Ovary (tissue), 9 donors: ENCODE data around the gene NEIL1. TPM values are rescaled to one million over a fixed set of nuclear protein-coding genes. Genes with fewer than 3 reads are reported as not detected.
A peak's percentile ranks its signal among the peaks of the same experiment; 100 is the strongest.

ENCODE experiments used
- DNase-seq, 5 donors: peaks; one replicate each; pipeline ENCODE4 v3.0.0-alpha.2; 2019 to 2020
- H3K27ac ChIP-seq, 2 donors: fragments of 200-600 bp; one replicate each; pipeline versions ENCODE4 v1.5.1 to v1.8.0; 2019 to 2022
- H3K27me3 ChIP-seq: fragments of 200-600 bp; one replicate; pipeline ENCODE4 v1.8.0; 2022
- H3K36me3 ChIP-seq: fragments of 200-600 bp; sonication (generic); one replicate; pipeline ENCODE4 v1.5.1; 2019
- H3K4me1 ChIP-seq: one replicate; pipeline ENCODE4 v1.8.1; 2013; ENCODE audit warnings: mild to moderate bottlenecking, moderate library complexity; ENCODE audit not compliant: insufficient read depth
- H3K4me3 ChIP-seq: fragments of 200-600 bp; sonication (generic); one replicate; pipeline ENCODE4 v1.5.1; 2017
- H3K9me3 ChIP-seq, 2 donors: fragments of 200-600 bp in 1 of 2; sonication (generic) in 1 of 2; one replicate each; pipeline versions ENCODE4 v1.5.1 to v1.8.1; 2013 to 2019; ENCODE audit warnings: mild to moderate bottlenecking in 1 of 2, moderate library complexity in 1 of 2
- CTCF ChIP-seq, 3 donors: fragments of 450-650 bp in 2 of 3; fragments of 200-600 bp in 1 of 3; IDR thresholded peaks; one replicate each; pipeline versions ENCODE4 v1.5.1 to v1.8.0; 2016 to 2022; ENCODE audit warnings: antibody characterized with exemption in 3 of 3, mild to moderate bottlenecking in 1 of 3
- EP300 ChIP-seq: sonication (generic); formaldehyde crosslinking; IDR thresholded peaks from one replicate; pipeline ENCODE4 v1.6.1; 2017; ENCODE audit warnings: antibody characterized with exemption
- POLR2A ChIP-seq: fragments of 450-650 bp; IDR thresholded peaks from one replicate; pipeline ENCODE4 v1.6.1; 2017; ENCODE audit warnings: antibody characterized with exemption, mild to moderate bottlenecking, moderate library complexity
- WGBS, 3 donors: extraction: QIAGEN DNeasy Blood & Tissue Kit in 1 of 3; methylation state at CpG; one replicate each; pipeline versions ENCODE4 v1.1.5 to v1.1.7; 2013 to 2017; 5-methylcytosine and 5-hydroxymethylcytosine counted together
- intact Hi-C, 4 donors: fragments of 100-400 bp; cut with DNase I; formaldehyde crosslinking; loops; one replicate each; pipeline versions ENCODE4 v1.11.0 to v1.15.1; 2022 to 2023
- polyA plus RNA-seq, 2 donors: library from polyadenylated mRNA; stranded (reverse); fragments of 200-250 nt in 1 of 2; fragments of 350-450 nt in 1 of 2; fragmentation: Illumina TruSeq in 1 of 2; extraction: RNeasy Lipid Tissue Mini Kit (QIAGEN cat#74804) in 1 of 2; gene quantifications; one replicate each; pipeline ENCODE4 v1.2.3, GENCODE V29; 2013 to 2014
- total RNA-seq, 7 donors: library from RNA; depleted of rRNA in 2 of 7; stranded (reverse); fragments of >200 nt in 2 of 7; fragmentation: NEBNext Ultra II Directional in 3 of 7; extraction: Animal tissue kit (Norgen Biotek cat#: 25700) in 3 of 7; gene quantifications; one replicate each; pipeline versions ENCODE4 v1.1.0 to v1.2.4, GENCODE V29; 2016 to 2023
- donor health status: DM: no; HTN: no; CAD: no; lungs with moderate emphysema.
- donor health status: DM: no; HTN: no; CAD: no.
- donor health status: Bipolar disorder and iron deficiency.
- donor health status: DM: yes; HTN: yes; CAD: no.
- donor health status: DM: no; HTN: no; CAD: no.
- donor health status: DM: yes; HTN: yes; CAD: no.

Gene NEIL1
- total and polyA plus RNA-seq, 9 donors, result 8.1 to 80.2 (median 31.5) TPM

GRCh38 chr15:75366163-75366562, 19.3 kb downstream of the NEIL1 start:
- H3K27me3 ChIP-seq, result no peaks in the 10 kb centered on the region
- peaks cover 12% of the 10 kb centered on the region for H3K4me1 ChIP-seq
- no peak overlapping the region for H3K4me3 ChIP-seq
- intact Hi-C loops, result loop anchor here in 3 of 4 donors (5.0 to 10.0 kb wide), 3 partner anchors 86 to 329 kb away; partner anchors contain the start of genes SIN3A (in 1 of the 3) and SNUPN (in 1 of the 3)
- DNase-seq, result no peak
- no peaks in the 10 kb centered on the region for H3K36me3 ChIP-seq
- 91 to 96% (median 96%) methylated on average over 3 of the region's 3 CpGs for WGBS, 3 donors
- H3K27ac ChIP-seq, result no peak overlapping the region
- TF ChIP-seq EP300 (no peak), CTCF (IDR thresholded peaks at IDR 0.05) (no peak), POLR2A (no peak)
- H3K9me3 ChIP-seq, result no peaks in the 10 kb centered on the region

GRCh38 chr15:75367006-75367405, 20.2 kb downstream of the NEIL1 start:
- Histone ChIP-seq H3K4me1 (peaks cover 12% of the 10 kb centered on the region), H3K36me3 (no peaks in the 10 kb centered on the region), H3K4me3 (no peak overlapping the region), H3K27me3 (no peaks in the 10 kb centered on the region), H3K9me3 (no peaks in the 10 kb centered on the region), H3K27ac (peak overlapping the region in 1 of 2 donors; percentile 93)
- intact Hi-C loops, result loop anchor here in 3 of 4 donors (5.0 to 10.0 kb wide), 3 partner anchors 85 to 328 kb away; partner anchors contain the start of genes SIN3A (in 1 of the 3) and SNUPN (in 1 of the 3)
- no peak for DNase-seq
- TF ChIP-seq POLR2A (no peak), EP300 (no peak), CTCF (IDR thresholded peaks at IDR 0.05) (no peak)

- Histone ChIP-seq H3K27me3 (no peaks in the 10 kb centered on the region), H3K9me3 (no peaks in the 10 kb centered on the region), H3K4me3 (peak overlapping the region; percentile 97), H3K27ac (peak overlapping the region in 1 of 2 donors; percentile 93), H3K4me1 (peaks cover 12% of the 10 kb centered on the region), H3K36me3 (no peaks in the 10 kb centered on the region)
- DNase-seq, result no peak
- 23 to 31% (median 26%) methylated on average over 7 of the region's 7 CpGs for WGBS, 3 donors
- no peak for TF ChIP-seq CTCF (IDR thresholded peaks at IDR 0.05)
- no peak for TF ChIP-seq POLR2A
- TF ChIP-seq EP300, result no peak
- intact Hi-C loops, result loop anchor here in 3 of 4 donors (5.0 to 10.0 kb wide), 3 partner anchors 85 to 327 kb away; partner anchors contain the start of genes SIN3A (in 1 of the 3) and SNUPN (in 1 of the 3)
Observed at GRCh38 chr15:75367406-75367912, 20.6 kb downstream of the NEIL1 start.

GRCh38 chr15:75367913-75368688, 21.3 kb downstream of the NEIL1 start, which contains the start of gene MAN2C1:
Gene MAN2C1, minus strand, starts transcription at chr15:75368607. Its CDS starts 24 bp downstream, at chr15:75368583.
- Histone ChIP-seq H3K27ac (peak within 1 kb of the TSS; percentile 63 to 93), H3K4me3 (peak within 1 kb of the TSS; percentile 97), H3K9me3 (no peaks in the 10 kb centered on the region), H3K27me3 (no peaks in the 10 kb centered on the region), H3K36me3 (no peaks in the 10 kb centered on the region), H3K4me1 (peaks cover 12% of the 10 kb centered on the region)
- TF ChIP-seq POLR2A, result peak; percentile 68
- no peak for TF ChIP-seq EP300
- TF ChIP-seq CTCF (IDR thresholded peaks at IDR 0.05), result peak; percentile 47 to 83 (median 69)
- 1% methylated on average over 24 to 67 of the region's 67 CpGs for WGBS, 3 donors
- intact Hi-C loops, result loop anchor here in 3 of 4 donors (5.0 to 10.0 kb wide), 3 partner anchors 84 to 327 kb away; partner anchors contain the start of genes SIN3A (in 1 of the 3) and SNUPN (in 1 of the 3)
- DNase-seq, result peak; percentile 93 to 94 (median 94)
